Activated naive CD8-positive, alpha-beta T cell treated with anti-CD3 and anti-CD28 coated beads, Interleukin-2, amount 10 ng/mL, durations not matched to agents 7 days and 5 days (primary cell): ENCODE results near the gene SMG1. TPM values are rescaled to one million over a fixed set of nuclear protein-coding genes. Genes with fewer than 3 reads are reported as not detected.

ENCODE experiments used
- ATAC-seq: fragments of 150-1000 bp; cut with Tn5 transposase; one replicate; pipeline ENCODE4 v1.10.0; 2021; ENCODE audit warnings: low read depth, moderate library complexity
- POLR2A ChIA-PET: fragments of 350-600 bp; sonication (Branson Sonifier 250); formaldehyde crosslinking; loops from one replicate; lab custom pipeline; 2021; ENCODE audit warnings: antibody characterized with exemption; lab: Charles Lee
- DNase-seq: peaks from one replicate; pipeline ENCODE4 v3.0.0; 2021
- H3K27ac Mint-ChIP-seq: one replicate; pipeline ENCODE4 v1.8.0; 2022; ENCODE audit warnings: mild to moderate bottlenecking, mixed read lengths
- H3K27me3 Mint-ChIP-seq: one replicate; pipeline ENCODE4 v1.8.0; 2022; ENCODE audit warnings: mild to moderate bottlenecking, moderate library complexity, mixed read lengths
- H3K36me3 Mint-ChIP-seq: one replicate; pipeline ENCODE4 v1.8.0; 2021; ENCODE audit warnings: mild to moderate bottlenecking, mixed read lengths
- H3K4me1 Mint-ChIP-seq: one replicate; pipeline ENCODE4 v1.8.0; 2021; ENCODE audit warnings: mixed read lengths
- H3K4me3 Mint-ChIP-seq: one replicate; pipeline ENCODE4 v1.8.0; 2022; ENCODE audit warnings: mild to moderate bottlenecking, moderate library complexity, mixed read lengths
- H3K9me3 Mint-ChIP-seq: one replicate; pipeline ENCODE4 v1.8.0; 2021; ENCODE audit warnings: mixed read lengths
- total RNA-seq, 2 experiments: library from RNA; stranded (reverse); gene quantifications; one replicate each; pipeline ENCODE4 v1.2.3, GENCODE V29; 2021

The SMG1 gene
- total RNA-seq, 2 experiments from 2014 or later: 130 to 132 TPM

GRCh38 chr16:18800293-18800692 lies 125.9 kb downstream of the SMG1 start:
- Mint-ChIP-seq H3K27ac (peak overlapping the region; percentile 98), H3K9me3 (no peaks in the 10 kb centered on the region), H3K27me3 (no peaks in the 10 kb centered on the region), H3K4me3 (peak overlapping the region; percentile 99), H3K4me1 (peaks cover 49% of the 10 kb centered on the region), H3K36me3 (peaks cover 28% of the 10 kb centered on the region)
- DNase-seq: no peak
- POLR2A ChIA-PET: interaction anchor here (2.1 to 8.2 kb wide), 3 partner anchors 12 to 30 kb away, joined by 15 to 214 read pairs (median 20); partner anchors contain the start of gene RPS15A
- no peak for ATAC-seq

GRCh38 chr16:18799500-18799899 lies 126.7 kb downstream of the SMG1 start:
- Mint-ChIP-seq H3K4me3 (peak overlapping the region; percentile 99), H3K27ac (peak overlapping the region; percentile 98)
- POLR2A ChIA-PET: interaction anchor here (8.2 kb wide), 1 partner anchor 11 kb away, joined by 214 read pairs; the partner anchor contains the start of gene RPS15A

GRCh38 chr16:18797746-18798145 lies 128.5 kb downstream of the SMG1 start:
- POLR2A ChIA-PET: interaction anchor here (8.2 kb wide), 1 partner anchor 10 kb away, joined by 214 read pairs; the partner anchor contains the start of gene RPS15A
- peaks cover 38% of the 10 kb centered on the region for H3K4me1 Mint-ChIP-seq
- peak overlapping the region; percentile 52 for H3K4me3 Mint-ChIP-seq
- no peaks in the 10 kb centered on the region for H3K27me3 Mint-ChIP-seq
- no peaks in the 10 kb centered on the region for H3K9me3 Mint-ChIP-seq
- DNase-seq (no peak), ATAC-seq (no peak)
- peaks cover 35% of the 10 kb centered on the region for H3K36me3 Mint-ChIP-seq
- H3K27ac Mint-ChIP-seq: peak overlapping the region; percentile 24

More at GRCh38 chr16:18799500-18799899, 126.7 kb downstream of the SMG1 start:
- ATAC-seq (no peak), DNase-seq (no peak)
- Mint-ChIP-seq H3K9me3 (no peaks in the 10 kb centered on the region), H3K4me1 (peaks cover 45% of the 10 kb centered on the region), H3K27me3 (no peaks in the 10 kb centered on the region), H3K36me3 (peaks cover 28% of the 10 kb centered on the region)

GRCh38 chr16:18796377-18796776 lies 129.8 kb downstream of the SMG1 start:
- H3K27ac Mint-ChIP-seq: no peak overlapping the region
- POLR2A ChIA-PET: no interaction called here
- H3K4me1 Mint-ChIP-seq: peaks cover 37% of the 10 kb centered on the region

GRCh38 chr16:18792836-18793433 lies 133.3 kb downstream of the SMG1 start:
- H3K4me1 Mint-ChIP-seq: peaks cover 35% of the 10 kb centered on the region
- DNase-seq: no peak
- peaks cover 47% of the 10 kb centered on the region for H3K36me3 Mint-ChIP-seq
- H3K27me3 Mint-ChIP-seq: no peaks in the 10 kb centered on the region
- H3K9me3 Mint-ChIP-seq: no peaks in the 10 kb centered on the region
- POLR2A ChIA-PET: interaction anchor here (0.6 to 11.9 kb wide), 2 partner anchors 9 to 24 kb away, joined by 4 to 214 read pairs; partner anchors contain the start of gene ARL6IP1
- no peak for ATAC-seq
- H3K27ac Mint-ChIP-seq: peak overlapping the region; percentile 71
- H3K4me3 Mint-ChIP-seq: no peak overlapping the region

More at GRCh38 chr16:18796377-18796776, 129.8 kb downstream of the SMG1 start:
- Mint-ChIP-seq H3K9me3 (no peaks in the 10 kb centered on the region), H3K27me3 (no peaks in the 10 kb centered on the region), H3K4me3 (no peak overlapping the region), H3K36me3 (peaks cover 35% of the 10 kb centered on the region)
- DNase-seq (no peak), ATAC-seq (no peak)

GRCh38 chr16:18789850-18790706 lies 136.1 kb downstream of the SMG1 start, which contains the start of gene RPS15A:
Gene RPS15A, minus strand, starts transcription at chr16:18790334. Its CDS starts 1,221 bp downstream, at chr16:18789113.
- peak within 1 kb of the TSS; percentile 96 for H3K4me3 Mint-ChIP-seq
- peaks cover 57% of the 10 kb centered on the region for H3K36me3 Mint-ChIP-seq
- peak; percentile 86 for DNase-seq
- H3K27ac Mint-ChIP-seq: peak within 1 kb of the TSS; percentile 94
- H3K4me1 Mint-ChIP-seq: peaks cover 47% of the 10 kb centered on the region
- peak; percentile 93 for ATAC-seq
- POLR2A ChIA-PET: interaction anchor here (0.6 to 11.9 kb wide), 10 partner anchors 12 to 733 kb away, joined by 3 to 214 read pairs (median 4); partner anchors contain the start of genes ARL6IP1, CCP110 and SMG1
- no peaks in the 10 kb centered on the region for H3K9me3 Mint-ChIP-seq
- H3K27me3 Mint-ChIP-seq: no peaks in the 10 kb centered on the region

- no peak for ATAC-seq
Observed at GRCh38 chr16:18789515-18789849, 136.7 kb downstream of the SMG1 start.

GRCh38 chr16:18788828-18789514 lies 137.2 kb downstream of the SMG1 start:
- Mint-ChIP-seq H3K36me3 (peaks cover 59% of the 10 kb centered on the region), H3K27ac (peak overlapping the region; percentile 94), H3K27me3 (no peaks in the 10 kb centered on the region), H3K9me3 (no peaks in the 10 kb centered on the region), H3K4me3 (peak overlapping the region; percentile 96), H3K4me1 (peaks cover 49% of the 10 kb centered on the region)
- ATAC-seq: no peak
- POLR2A ChIA-PET: interaction anchor here (1.2 to 11.9 kb wide), 6 partner anchors 13 to 137 kb away, joined by 3 to 214 read pairs (median 6); partner anchors contain the start of genes ARL6IP1 and SMG1
- DNase-seq: no peak

More at GRCh38 chr16:18789515-18789849, 136.7 kb downstream of the SMG1 start:
- H3K27ac Mint-ChIP-seq: peak overlapping the region; percentile 94
- DNase-seq: no peak
- no peaks in the 10 kb centered on the region for H3K27me3 Mint-ChIP-seq
- H3K4me3 Mint-ChIP-seq: peak overlapping the region; percentile 96
- POLR2A ChIA-PET: interaction anchor here (1.2 to 11.9 kb wide), 6 partner anchors 12 to 136 kb away, joined by 3 to 214 read pairs (median 6); partner anchors contain the start of genes ARL6IP1 and SMG1
- H3K36me3 Mint-ChIP-seq: peaks cover 62% of the 10 kb centered on the region
- H3K9me3 Mint-ChIP-seq: no peaks in the 10 kb centered on the region
- peaks cover 49% of the 10 kb centered on the region for H3K4me1 Mint-ChIP-seq

- peak overlapping the region; percentile 36 for H3K27ac Mint-ChIP-seq
Observed at GRCh38 chr16:18784917-18785623, 141.1 kb downstream of the SMG1 start.

GRCh38 chr16:18783430-18784341 lies 142.5 kb downstream of the SMG1 start:
- DNase-seq (no peak), ATAC-seq (no peak)
- H3K27me3 Mint-ChIP-seq: no peaks in the 10 kb centered on the region
- peaks cover 43% of the 10 kb centered on the region for H3K4me1 Mint-ChIP-seq
- POLR2A ChIA-PET: interaction anchor here (0.9 to 11.9 kb wide), 2 partner anchors 18 to 25 kb away, joined by 3 to 214 read pairs; partner anchors contain the start of gene ARL6IP1
- H3K4me3 Mint-ChIP-seq: no peak overlapping the region
- peaks cover 42% of the 10 kb centered on the region for H3K36me3 Mint-ChIP-seq
- no peak overlapping the region for H3K27ac Mint-ChIP-seq
- H3K9me3 Mint-ChIP-seq: no peaks in the 10 kb centered on the region

More at GRCh38 chr16:18784917-18785623, 141.1 kb downstream of the SMG1 start:
- H3K4me1 Mint-ChIP-seq: peaks cover 47% of the 10 kb centered on the region
- H3K9me3 Mint-ChIP-seq: no peaks in the 10 kb centered on the region
- DNase-seq (no peak), ATAC-seq (no peak)
- POLR2A ChIA-PET: interaction anchor here (11.9 kb wide), 1 partner anchor 17 kb away, joined by 214 read pairs; the partner anchor contains the start of gene ARL6IP1
- no peaks in the 10 kb centered on the region for H3K27me3 Mint-ChIP-seq
- H3K36me3 Mint-ChIP-seq: peaks cover 51% of the 10 kb centered on the region
- peak overlapping the region; percentile 56 for H3K4me3 Mint-ChIP-seq

- no peak overlapping the region for H3K4me3 Mint-ChIP-seq
- POLR2A ChIA-PET: interaction anchor here (11.9 kb wide), 1 partner anchor 19 kb away, joined by 214 read pairs; the partner anchor contains the start of gene ARL6IP1
- H3K9me3 Mint-ChIP-seq: no peaks in the 10 kb centered on the region
- peaks cover 35% of the 10 kb centered on the region for H3K4me1 Mint-ChIP-seq
- DNase-seq (no peak), ATAC-seq (no peak)
- H3K36me3 Mint-ChIP-seq: peaks cover 34% of the 10 kb centered on the region
- H3K27ac Mint-ChIP-seq: no peak overlapping the region
- H3K27me3 Mint-ChIP-seq: no peaks in the 10 kb centered on the region
Observed at GRCh38 chr16:18782697-18783429, 143.3 kb downstream of the SMG1 start.
